Keratinocyte (primary cell): ENCODE measurements around the gene CTNND2.

ENCODE experiments used
- CTCF ChIP-seq, 3 experiments: IDR thresholded peaks in 1 of 3; conservative IDR thresholded peaks in 1 of 3; optimal IDR thresholded peaks in 1 of 3; 2 replicates in 2 of 3; 3 replicates in 1 of 3; pipeline versions ENCODE3 to v1.5.1; 2011; ENCODE audit warnings: low read length in 3 of 3, mild to moderate bottlenecking in 3 of 3, moderate library complexity in 2 of 3, control low read depth in 1 of 3, inconsistent platforms in 1 of 3; ENCODE audit not compliant: insufficient read depth in 2 of 3; ENCODE audit errors: extremely low read depth in 1 of 3
- EZH2 ChIP-seq: IDR thresholded peaks from one replicate; pipeline ENCODE4 v1.6.1; 2012; ENCODE audit warnings: inconsistent platforms, mild to moderate bottlenecking, low read length, moderate library complexity

- TF ChIP-seq CTCF (optimal IDR thresholded peaks at IDR 0.05 in 1 of 3, IDR thresholded peaks at IDR 0.05 in 1 of 3, conservative IDR thresholded peaks at IDR 0.05 in 1 of 3; ENCODE audit: extremely low read depth in 1 of 3, insufficient read depth in 2 of 3, low read length in 3 of 3) (no peak), EZH2 (no peak)
These were observed 426.5 kb downstream of the CTNND2 start for GRCh38 chr5:11477786-11478185.
